GM12878 (cell line): ENCODE results near the gene KRTAP3-3. TPM values are rescaled to one million over a fixed set of nuclear protein-coding genes. Genes with fewer than 3 reads are reported as not detected.

Experiments
- ATAC-seq: fragments of 200-7000 bp; cut with Tn5 transposase; 3 replicates; pipeline ENCODE4 v1.9.1; 2020; ENCODE audit warnings: mild to moderate bottlenecking, moderate library complexity
- BruUV-seq: library from RNA; stranded (reverse); fragments of 400-500 nt; replicated peaks from 2 replicates; lab custom pipeline; 2021; lab: Mats Ljungman, UMichigan
- CTCF ChIA-PET: fragments of 300-600 bp; sonication (Branson Sonifier 250); formaldehyde crosslinking; extraction: SDS; loops from one replicate; lab custom pipeline; 2021; ENCODE audit warnings: inconsistent platforms; lab: Yijun Ruan, JAX
- POLR2A ChIA-PET: fragments of 350-600 bp; formaldehyde crosslinking; extraction: SDS; loops from one replicate; lab custom pipeline; 2021; ENCODE audit warnings: inconsistent platforms; lab: Charles Lee
- RAD21 ChIA-PET: fragments of 300-600 bp; sonication (Branson Sonifier 250); formaldehyde crosslinking; loops from one replicate; lab custom pipeline; 2023; ENCODE audit warnings: antibody characterized with exemption; ENCODE audit not compliant: unreplicated experiment; lab: Charles Lee
- SMC1A ChIA-PET: fragments of 300-600 bp; sonication (Branson Sonifier 250); formaldehyde crosslinking; loops from one replicate; lab custom pipeline; 2023; ENCODE audit not compliant: unreplicated experiment, uncharacterized antibody; lab: Charles Lee
- DNase-seq: peaks from one replicate; pipeline ENCODE4 v3.0.0-alpha.2; 2011; ENCODE audit warnings: low read depth, low spot score
- FAIRE-seq: peaks from 3 replicates; lab custom pipeline; 2011; peaks lifted over from hg19 to GRCh38; lab: Jason Lieb, UNC
- H2AFZ ChIP-seq: 2 replicates; pipeline ENCODE4 v1.6.0; 2011; ENCODE audit warnings: low read depth, low read length, control low read depth; ENCODE audit not compliant: control insufficient read depth
- H3K27ac ChIP-seq: 2 replicates; pipeline ENCODE4 v1.5.1; 2011; ENCODE audit warnings: control low read depth; ENCODE audit not compliant: control insufficient read depth, insufficient read depth
- H3K27me3 ChIP-seq, 2 experiments: replicated peaks in 1 of 2; 2 replicates each; pipeline versions ENCODE4 v1.6.0 to v1.6.1; 2011; ENCODE audit warnings: low read length in 1 of 2; ENCODE audit not compliant: control insufficient read depth in 2 of 2, insufficient read depth in 2 of 2
- H3K36me3 ChIP-seq, 2 experiments: 2 replicates each; pipeline ENCODE4 v1.5.1; 2011; ENCODE audit warnings: low read length in 1 of 2; ENCODE audit not compliant: control insufficient read depth in 2 of 2, insufficient read depth in 2 of 2
- H3K4me1 ChIP-seq: 2 replicates; pipeline ENCODE4 v1.6.1; 2011; ENCODE audit warnings: mild to moderate bottlenecking, low read length, moderate library complexity, mixed read lengths; ENCODE audit not compliant: control insufficient read depth, insufficient read depth
- H3K4me2 ChIP-seq: 2 replicates; pipeline ENCODE4 v1.6.0; 2011; ENCODE audit warnings: control low read depth; ENCODE audit not compliant: control insufficient read depth, insufficient read depth
- H3K4me3 ChIP-seq: fragments of 200-600 bp; sonication (generic); 2 replicates; pipeline ENCODE4 v1.5.1; 2016
- H3K79me2 ChIP-seq: 2 replicates; pipeline ENCODE4 v1.6.0; 2011; ENCODE audit warnings: low read length; ENCODE audit not compliant: control insufficient read depth, insufficient read depth
- H3K9ac ChIP-seq: 2 replicates; pipeline ENCODE4 v1.8.0; 2011; ENCODE audit warnings: low read length, control low read depth, mixed read lengths; ENCODE audit not compliant: control insufficient read depth, insufficient read depth
- H3K9me3 ChIP-seq: replicated peaks from 3 replicates; pipeline ENCODE4 v1.5.1; 2011; ENCODE audit warnings: mild to moderate bottlenecking, low read length; ENCODE audit not compliant: control insufficient read depth, insufficient read depth
- H4K20me1 ChIP-seq: 2 replicates; pipeline ENCODE4 v1.6.0; 2011; ENCODE audit not compliant: control insufficient read depth, insufficient read depth
- ATF7 ChIP-seq: fragments of 450-650 bp; IDR thresholded peaks from 2 replicates; pipeline ENCODE4 v1.6.1; 2016; ENCODE audit warnings: low read depth, mild to moderate bottlenecking
- BACH1 ChIP-seq: fragments of 450-650 bp; IDR thresholded peaks from 2 replicates; pipeline ENCODE4 v1.6.1; 2017; ENCODE audit warnings: mild to moderate bottlenecking, borderline replicate concordance
- KDM1A ChIP-seq: fragments of 200-600 bp; sonication (generic); IDR thresholded peaks from 2 replicates; pipeline ENCODE4 v1.6.1; 2016; ENCODE audit warnings: borderline replicate concordance
- LARP7 ChIP-seq: fragments of 450-650 bp; IDR thresholded peaks from 2 replicates; pipeline ENCODE4 v1.6.1; 2017; ENCODE audit warnings: mild to moderate bottlenecking
- NR2C2 ChIP-seq: IDR thresholded peaks from 2 replicates; pipeline ENCODE4 v1.6.1; 2011; ENCODE audit warnings: borderline replicate concordance, low read depth; ENCODE audit not compliant: control insufficient read depth, insufficient read length
- RUNX3 ChIP-seq: IDR thresholded peaks from 2 replicates; pipeline ENCODE4 v1.6.1; 2012; ENCODE audit warnings: low read length, inconsistent platforms
- SIN3A ChIP-seq: IDR thresholded peaks from 2 replicates; pipeline ENCODE4 v1.6.1; 2012; ENCODE audit warnings: low read depth, low read length, improper control_type of control experiment
- SRF ChIP-seq, 2 experiments: IDR thresholded peaks; 2 replicates each; pipeline ENCODE4 v1.6.1; 2011; ENCODE audit warnings: low read depth in 2 of 2, low read length in 2 of 2, mild to moderate bottlenecking in 1 of 2, moderate library complexity in 1 of 2
- YBX1 ChIP-seq: fragments of 450-650 bp; IDR thresholded peaks from 2 replicates; pipeline ENCODE4 v1.6.1; 2016; ENCODE audit warnings: antibody characterized with exemption
- YY1 ChIP-seq: IDR thresholded peaks from 2 replicates; pipeline ENCODE4 v1.6.1; 2011; ENCODE audit warnings: low read depth, mild to moderate bottlenecking, low read length
- ZSCAN29 ChIP-seq: fragments of 450-650 bp; IDR thresholded peaks from 2 replicates; pipeline ENCODE4 v1.6.1; 2017; ENCODE audit warnings: mild to moderate bottlenecking, moderate library complexity
- ZZZ3 ChIP-seq: IDR thresholded peaks from 2 replicates; pipeline ENCODE4 v1.6.1; 2011; ENCODE audit warnings: low read depth; ENCODE audit not compliant: control insufficient read depth, insufficient read length
- WGBS: methylation state at CpG from one replicate; pipeline ENCODE4 v1.1.6; 2016; ENCODE audit warnings: low lambda C conversion rate; ENCODE audit not compliant: insufficient replicate concordance, insufficient coverage; ENCODE audit errors: missing lambda C conversion rate; 5-methylcytosine and 5-hydroxymethylcytosine counted together
- in situ Hi-C: fragments of 300-500 bp; cut with MboI; formaldehyde crosslinking; loops from 9 replicates; pipeline ENCODE4 v1.14.3; 2018; ENCODE audit warnings: mixed read lengths
- intact Hi-C: fragments of 100-400 bp; cut with micrococcal nuclease; formaldehyde crosslinking; loops from one replicate; pipeline ENCODE4 v1.14.2; 2022; ENCODE audit not compliant: unreplicated experiment
- polyA plus RNA-seq, 11 experiments: library from polyadenylated mRNA; depleted of rRNA in 4 of 11; unstranded in 6 of 11; stranded (reverse) in 5 of 11; fragments of >200 nt; fragmentation: Nextera tagmentation in 4 of 11; fragmentation: Illumina TruSeq in 1 of 11; extraction: Ambion mirVana in 4 of 11; extraction: Trizol in 1 of 11; gene quantifications; 1 replicate in 1 of 11; 2 replicates in 10 of 11; pipeline versions ENCODE4 v1.2.1 to v1.2.3, GENCODE V29; 2011 to 2016; ENCODE audit warnings: inconsistent platforms in 2 of 11, missing spikeins in 2 of 11, low read depth in 1 of 11
- total RNA-seq, 4 experiments: library from RNA; depleted of rRNA in 3 of 4; stranded (reverse); fragments of >200 nt in 3 of 4; fragmentation: Illumina TruSeq in 1 of 4; extraction: Trizol in 1 of 4; gene quantifications; 2 replicates each; pipeline versions ENCODE4 v1.2.1 to v1.2.3, GENCODE V29; 2013 to 2021
- TF ChIP-seq, protein P1 (sequence below): IDR thresholded peaks from 2 replicates; pipeline ENCODE4 v1.6.1; 2012; ENCODE audit warnings: improper control_type of control experiment, low read depth, low read length; ENCODE audit not compliant: insufficient replicate concordance
- TF ChIP-seq, protein P2 (sequence below): fragments of 450-650 bp; formaldehyde crosslinking; IDR thresholded peaks from 2 replicates; pipeline ENCODE4 v1.4.0; 2020; ENCODE audit warnings: mild to moderate bottlenecking, moderate library complexity
- TF ChIP-seq, protein P3 (sequence below): IDR thresholded peaks from 2 replicates; pipeline ENCODE4 v1.6.1; 2012; ENCODE audit warnings: low read depth, low read length, improper control_type of control experiment

Gene KRTAP3-3
- total and polyA plus RNA-seq, 10 of the 15 experiments (the other 5 are each of a cell fraction or from before 2014, with no cell fraction given): not detected

DNA sequence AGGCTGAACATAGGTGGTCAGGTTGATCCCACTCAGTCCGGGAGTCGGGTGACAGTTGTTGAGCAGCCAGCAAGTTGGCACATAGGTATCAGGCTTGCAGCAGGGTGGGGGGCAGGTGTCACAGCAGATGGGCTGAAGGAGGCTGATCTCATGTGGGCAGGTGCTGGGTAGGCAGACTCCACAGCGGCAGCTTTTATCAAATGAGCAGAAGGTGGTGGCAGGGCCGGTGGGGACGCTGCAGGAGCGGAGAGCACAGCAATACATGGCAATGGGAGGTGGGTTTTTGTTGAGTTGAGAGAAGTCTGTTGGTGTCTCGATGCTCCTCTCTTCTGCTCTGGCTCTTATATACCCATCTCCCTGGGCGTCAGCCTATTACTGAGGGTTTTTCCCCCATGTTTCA, 14.8 kb upstream of the KRTAP3-3 start, which contains the start of gene KRTAP3-1 (continued):
- TF ChIP-seq, protein P1, sequence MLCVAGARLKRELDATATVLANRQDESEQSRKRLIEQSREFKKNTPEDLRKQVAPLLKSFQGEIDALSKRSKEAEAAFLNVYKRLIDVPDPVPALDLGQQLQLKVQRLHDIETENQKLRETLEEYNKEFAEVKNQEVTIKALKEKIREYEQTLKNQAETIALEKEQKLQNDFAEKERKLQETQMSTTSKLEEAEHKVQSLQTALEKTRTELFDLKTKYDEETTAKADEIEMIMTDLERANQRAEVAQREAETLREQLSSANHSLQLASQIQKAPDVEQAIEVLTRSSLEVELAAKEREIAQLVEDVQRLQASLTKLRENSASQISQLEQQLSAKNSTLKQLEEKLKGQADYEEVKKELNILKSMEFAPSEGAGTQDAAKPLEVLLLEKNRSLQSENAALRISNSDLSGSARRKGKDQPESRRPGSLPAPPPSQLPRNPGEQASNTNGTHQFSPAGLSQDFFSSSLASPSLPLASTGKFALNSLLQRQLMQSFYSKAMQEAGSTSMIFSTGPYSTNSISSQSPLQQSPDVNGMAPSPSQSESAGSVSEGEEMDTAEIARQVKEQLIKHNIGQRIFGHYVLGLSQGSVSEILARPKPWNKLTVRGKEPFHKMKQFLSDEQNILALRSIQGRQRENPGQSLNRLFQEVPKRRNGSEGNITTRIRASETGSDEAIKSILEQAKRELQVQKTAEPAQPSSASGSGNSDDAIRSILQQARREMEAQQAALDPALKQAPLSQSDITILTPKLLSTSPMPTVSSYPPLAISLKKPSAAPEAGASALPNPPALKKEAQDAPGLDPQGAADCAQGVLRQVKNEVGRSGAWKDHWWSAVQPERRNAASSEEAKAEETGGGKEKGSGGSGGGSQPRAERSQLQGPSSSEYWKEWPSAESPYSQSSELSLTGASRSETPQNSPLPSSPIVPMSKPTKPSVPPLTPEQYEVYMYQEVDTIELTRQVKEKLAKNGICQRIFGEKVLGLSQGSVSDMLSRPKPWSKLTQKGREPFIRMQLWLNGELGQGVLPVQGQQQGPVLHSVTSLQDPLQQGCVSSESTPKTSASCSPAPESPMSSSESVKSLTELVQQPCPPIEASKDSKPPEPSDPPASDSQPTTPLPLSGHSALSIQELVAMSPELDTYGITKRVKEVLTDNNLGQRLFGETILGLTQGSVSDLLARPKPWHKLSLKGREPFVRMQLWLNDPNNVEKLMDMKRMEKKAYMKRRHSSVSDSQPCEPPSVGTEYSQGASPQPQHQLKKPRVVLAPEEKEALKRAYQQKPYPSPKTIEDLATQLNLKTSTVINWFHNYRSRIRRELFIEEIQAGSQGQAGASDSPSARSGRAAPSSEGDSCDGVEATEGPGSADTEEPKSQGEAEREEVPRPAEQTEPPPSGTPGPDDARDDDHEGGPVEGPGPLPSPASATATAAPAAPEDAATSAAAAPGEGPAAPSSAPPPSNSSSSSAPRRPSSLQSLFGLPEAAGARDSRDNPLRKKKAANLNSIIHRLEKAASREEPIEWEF: no peak
- TF ChIP-seq ZSCAN29 (no peak), BACH1 (no peak)

DNA sequence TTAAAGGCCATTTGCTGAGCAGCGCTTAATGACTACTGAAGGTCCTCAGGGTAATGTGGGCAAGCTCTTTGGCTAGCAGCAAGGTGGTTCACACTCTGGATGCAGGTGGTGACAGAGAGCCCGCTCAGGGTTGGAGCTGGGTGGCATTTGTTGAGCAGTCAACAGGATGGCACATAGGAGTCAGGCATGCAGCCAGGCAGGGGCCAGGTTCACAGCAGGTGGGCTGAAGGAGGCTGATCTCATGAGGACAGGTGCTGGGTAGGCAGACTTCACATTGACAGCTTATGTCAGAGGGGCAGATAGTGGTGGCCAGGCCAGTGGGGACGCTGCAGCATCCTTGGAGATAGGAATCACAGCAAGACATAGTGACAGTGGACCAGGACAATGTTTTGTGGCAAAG, 10.4 kb upstream of the KRTAP3-3 start:
- Histone ChIP-seq H3K79me2 (no peaks in the 10 kb centered on the region), H2AFZ (no peak overlapping the region), H3K27me3 (peaks cover 0 to 3% of the 10 kb centered on the region in 2 experiments; a peak in 3 of 4 replicates), H3K9me3 (no peaks in the 10 kb centered on the region), H3K4me1 (no peaks in the 10 kb centered on the region), H3K9ac (no peak overlapping the region), H3K4me3 (no peak overlapping the region), H3K27ac (no peak overlapping the region), H3K4me2 (no peak overlapping the region), H4K20me1 (no peaks in the 10 kb centered on the region), H3K36me3 (no peaks in the 10 kb centered on the region)
- RAD21 ChIA-PET: no interaction called here
- CTCF ChIA-PET: interaction anchor here (1.9 kb wide), 1 partner anchor 9 kb away, joined by 4 read pairs; no protein-coding TSS in a partner anchor
- no peak for DNase-seq
- WGBS: 25% methylated on average over 3 of the region's 3 CpGs
- intact Hi-C loops: no loop called here
- SMC1A ChIA-PET: no interaction called here
- ATAC-seq: no peak
- POLR2A ChIA-PET: interaction anchor here (0.5 kb wide), 1 partner anchor 802 kb away, joined by 3 read pairs; no protein-coding TSS in a partner anchor
- BruUV-seq: no TSS peak
- in situ Hi-C loops: no loop called here
- no peak for FAIRE-seq
- TF ChIP-seq ATF7 (no peak), NR2C2 (no peak), RUNX3 (no peak), YY1 (no peak), YBX1 (no peak), SIN3A (no peak), LARP7 (no peak), KDM1A (no peak), ZZZ3 (no peak), SRF (IDR thresholded peaks at IDR 0.05; ENCODE audit: low read depth in 2 of 2, low read length in 2 of 2) (no peak)
- TF ChIP-seq, protein P2, sequence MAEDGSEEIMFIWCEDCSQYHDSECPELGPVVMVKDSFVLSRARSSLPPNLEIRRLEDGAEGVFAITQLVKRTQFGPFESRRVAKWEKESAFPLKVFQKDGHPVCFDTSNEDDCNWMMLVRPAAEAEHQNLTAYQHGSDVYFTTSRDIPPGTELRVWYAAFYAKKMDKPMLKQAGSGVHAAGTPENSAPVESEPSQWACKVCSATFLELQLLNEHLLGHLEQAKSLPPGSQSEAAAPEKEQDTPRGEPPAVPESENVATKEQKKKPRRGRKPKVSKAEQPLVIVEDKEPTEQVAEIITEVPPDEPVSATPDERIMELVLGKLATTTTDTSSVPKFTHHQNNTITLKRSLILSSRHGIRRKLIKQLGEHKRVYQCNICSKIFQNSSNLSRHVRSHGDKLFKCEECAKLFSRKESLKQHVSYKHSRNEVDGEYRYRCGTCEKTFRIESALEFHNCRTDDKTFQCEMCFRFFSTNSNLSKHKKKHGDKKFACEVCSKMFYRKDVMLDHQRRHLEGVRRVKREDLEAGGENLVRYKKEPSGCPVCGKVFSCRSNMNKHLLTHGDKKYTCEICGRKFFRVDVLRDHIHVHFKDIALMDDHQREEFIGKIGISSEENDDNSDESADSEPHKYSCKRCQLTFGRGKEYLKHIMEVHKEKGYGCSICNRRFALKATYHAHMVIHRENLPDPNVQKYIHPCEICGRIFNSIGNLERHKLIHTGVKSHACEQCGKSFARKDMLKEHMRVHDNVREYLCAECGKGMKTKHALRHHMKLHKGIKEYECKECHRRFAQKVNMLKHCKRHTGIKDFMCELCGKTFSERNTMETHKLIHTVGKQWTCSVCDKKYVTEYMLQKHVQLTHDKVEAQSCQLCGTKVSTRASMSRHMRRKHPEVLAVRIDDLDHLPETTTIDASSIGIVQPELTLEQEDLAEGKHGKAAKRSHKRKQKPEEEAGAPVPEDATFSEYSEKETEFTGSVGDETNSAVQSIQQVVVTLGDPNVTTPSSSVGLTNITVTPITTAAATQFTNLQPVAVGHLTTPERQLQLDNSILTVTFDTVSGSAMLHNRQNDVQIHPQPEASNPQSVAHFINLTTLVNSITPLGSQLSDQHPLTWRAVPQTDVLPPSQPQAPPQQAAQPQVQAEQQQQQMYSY (CRISPR knock-in tag): no peak
- TF ChIP-seq, protein P3, sequence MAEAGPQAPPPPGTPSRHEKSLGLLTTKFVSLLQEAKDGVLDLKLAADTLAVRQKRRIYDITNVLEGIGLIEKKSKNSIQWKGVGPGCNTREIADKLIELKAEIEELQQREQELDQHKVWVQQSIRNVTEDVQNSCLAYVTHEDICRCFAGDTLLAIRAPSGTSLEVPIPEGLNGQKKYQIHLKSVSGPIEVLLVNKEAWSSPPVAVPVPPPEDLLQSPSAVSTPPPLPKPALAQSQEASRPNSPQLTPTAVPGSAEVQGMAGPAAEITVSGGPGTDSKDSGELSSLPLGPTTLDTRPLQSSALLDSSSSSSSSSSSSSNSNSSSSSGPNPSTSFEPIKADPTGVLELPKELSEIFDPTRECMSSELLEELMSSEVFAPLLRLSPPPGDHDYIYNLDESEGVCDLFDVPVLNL: no peak
